Activated T-cell treated with anti-CD3 and anti-CD28 coated beads for 1 hour (primary cell): ENCODE measurements around the gene TIMM50.
A peak's percentile ranks its signal among the peaks of the same experiment; 100 is the strongest.

ENCODE experiments used
- DNase-seq: peaks from one replicate; pipeline ENCODE4 v3.0.0-alpha.2; 2020; ENCODE audit warnings: low read depth

Gene TIMM50

DNA sequence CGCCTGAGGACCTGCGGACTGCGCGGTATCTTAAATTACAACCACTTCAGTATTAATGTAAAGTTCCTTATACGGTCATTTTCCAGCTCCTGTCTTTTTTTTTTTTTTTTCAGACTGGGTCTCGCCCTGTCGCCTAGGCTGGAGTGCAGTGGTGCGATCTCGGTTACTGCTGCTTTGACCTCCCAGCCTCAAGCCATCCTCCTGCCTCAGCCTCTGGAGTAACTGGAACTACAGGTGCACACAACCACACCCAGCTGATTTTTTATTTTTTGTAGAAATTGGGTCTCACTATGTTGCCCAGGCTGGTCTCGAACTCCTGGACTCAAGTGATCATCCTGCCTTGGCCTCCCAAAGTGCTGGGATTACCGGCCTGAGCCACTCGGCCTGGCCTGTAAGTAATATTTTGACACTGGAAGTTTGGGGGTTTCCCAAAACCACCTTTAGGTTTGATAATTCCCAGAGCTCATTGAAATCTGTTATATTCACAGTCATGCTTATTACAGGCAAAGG is 52.4 kb downstream of the TIMM50 start:
- DNase-seq = no peak

GRCh38 chr19:39533791-39534190 is 53.2 kb downstream of the TIMM50 start:
- no peak for DNase-seq

DNA sequence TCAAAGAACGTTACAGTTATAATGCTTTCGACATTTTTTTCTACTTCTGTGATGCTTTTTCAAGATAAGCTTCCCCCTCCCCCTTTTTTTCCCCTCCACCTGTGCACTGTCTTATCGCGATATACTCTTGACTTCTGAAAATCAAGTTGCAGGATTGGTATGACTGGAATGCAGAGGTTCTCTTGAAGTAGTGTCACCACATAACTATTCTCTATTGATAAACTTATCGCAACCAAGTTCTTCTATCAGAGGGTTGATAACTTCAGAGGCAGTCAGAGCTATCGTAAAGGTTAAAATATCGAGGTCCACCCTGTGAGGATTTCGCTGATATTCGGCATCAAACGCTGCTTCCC is 58.5 kb downstream of the TIMM50 start:
- no peak for DNase-seq

DNA sequence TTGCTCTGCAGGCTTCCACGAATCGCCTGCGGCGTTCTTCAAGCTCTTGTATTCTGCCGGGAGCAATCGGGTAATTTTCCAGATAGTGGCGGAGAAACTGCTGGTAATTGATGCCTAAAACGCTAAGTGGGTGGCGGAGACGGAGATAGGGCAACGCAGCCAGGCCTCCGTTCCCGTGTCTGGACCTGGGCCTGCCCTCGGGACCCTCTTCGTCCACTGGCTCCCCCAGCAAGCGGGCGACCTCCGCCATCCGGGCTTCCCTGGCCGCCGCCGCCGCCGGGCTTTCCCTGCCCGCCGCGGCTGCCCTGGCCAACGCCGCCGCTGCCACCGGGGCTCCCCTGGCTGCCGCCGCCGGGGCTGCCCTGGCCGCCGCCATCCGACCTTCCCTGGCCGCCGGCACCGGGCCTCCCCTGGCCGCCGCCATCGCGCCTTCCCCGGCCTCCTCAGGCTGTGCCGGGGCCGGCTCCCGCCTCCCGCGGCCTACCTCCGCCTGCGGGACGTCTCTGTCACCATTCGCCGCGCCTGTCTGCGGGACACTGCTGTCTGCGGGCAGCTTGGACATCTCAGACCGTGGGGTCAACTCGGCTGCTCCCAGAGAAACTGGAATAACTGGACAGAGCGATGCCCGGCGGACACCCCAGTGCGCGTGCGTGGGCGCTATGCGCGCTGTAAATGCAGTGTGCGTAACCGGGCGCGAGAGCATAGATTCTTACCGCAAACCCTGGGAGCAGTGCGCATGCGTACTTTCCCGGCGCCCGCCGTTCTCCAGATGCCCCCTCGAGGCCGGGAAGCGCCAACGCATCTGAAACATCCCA is 59.1 kb downstream of the TIMM50 start, which contains the start of gene EID2:
TSS of gene EID2 (minus strand) at position 644 of the 815 bp plus-strand sequence. CDS start at position 562, 82 bp downstream.
- peak; percentile 92 for DNase-seq

- no peak for DNase-seq
Observed at GRCh38 chr19:39540333-39540673, 59.7 kb downstream of the TIMM50 start.
